ENCODE measurements around the gene LIMS2.
A peak's percentile ranks its signal among the peaks of the same experiment; 100 is the strongest.

LIMS2 gene

DNA sequence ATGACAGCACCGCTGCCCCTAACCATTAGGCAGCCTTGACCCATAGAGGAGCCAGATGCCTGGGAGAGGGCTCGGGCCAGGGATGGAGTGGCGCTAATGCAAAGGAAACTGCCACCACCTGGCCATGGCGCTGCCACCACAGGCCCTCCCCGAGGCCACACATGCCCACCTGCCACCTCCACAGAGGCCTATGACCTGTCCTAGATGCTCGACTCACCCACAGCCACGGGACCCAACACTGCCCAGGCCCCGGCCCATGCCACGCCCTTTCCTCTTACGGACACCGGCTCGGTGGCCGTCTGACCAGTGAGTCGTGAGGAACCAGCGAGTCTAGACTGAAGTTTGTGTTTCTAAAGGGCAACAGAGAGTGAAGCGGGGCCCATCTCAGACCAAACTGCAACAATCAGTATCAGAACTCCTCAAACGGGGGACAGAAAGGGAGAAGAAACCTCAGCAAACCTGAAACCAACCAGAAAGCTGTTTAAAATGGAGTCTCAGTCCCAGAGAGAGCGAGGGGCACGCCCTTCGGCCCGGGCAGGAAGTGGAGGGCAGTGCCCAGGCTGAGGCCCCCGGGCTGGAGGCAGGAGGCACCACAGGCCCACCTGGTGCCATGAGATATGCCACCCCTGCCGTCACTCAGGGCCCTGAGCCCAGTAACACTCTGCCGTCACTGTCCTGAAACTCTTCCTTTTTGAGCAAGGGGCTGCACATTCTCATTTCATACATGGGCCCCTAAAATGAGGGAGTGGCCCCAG, 28.7 kb downstream of the LIMS2 start:
- no peak for DNase-seq (ENCODE audit: low read depth, low spot score)

DNA sequence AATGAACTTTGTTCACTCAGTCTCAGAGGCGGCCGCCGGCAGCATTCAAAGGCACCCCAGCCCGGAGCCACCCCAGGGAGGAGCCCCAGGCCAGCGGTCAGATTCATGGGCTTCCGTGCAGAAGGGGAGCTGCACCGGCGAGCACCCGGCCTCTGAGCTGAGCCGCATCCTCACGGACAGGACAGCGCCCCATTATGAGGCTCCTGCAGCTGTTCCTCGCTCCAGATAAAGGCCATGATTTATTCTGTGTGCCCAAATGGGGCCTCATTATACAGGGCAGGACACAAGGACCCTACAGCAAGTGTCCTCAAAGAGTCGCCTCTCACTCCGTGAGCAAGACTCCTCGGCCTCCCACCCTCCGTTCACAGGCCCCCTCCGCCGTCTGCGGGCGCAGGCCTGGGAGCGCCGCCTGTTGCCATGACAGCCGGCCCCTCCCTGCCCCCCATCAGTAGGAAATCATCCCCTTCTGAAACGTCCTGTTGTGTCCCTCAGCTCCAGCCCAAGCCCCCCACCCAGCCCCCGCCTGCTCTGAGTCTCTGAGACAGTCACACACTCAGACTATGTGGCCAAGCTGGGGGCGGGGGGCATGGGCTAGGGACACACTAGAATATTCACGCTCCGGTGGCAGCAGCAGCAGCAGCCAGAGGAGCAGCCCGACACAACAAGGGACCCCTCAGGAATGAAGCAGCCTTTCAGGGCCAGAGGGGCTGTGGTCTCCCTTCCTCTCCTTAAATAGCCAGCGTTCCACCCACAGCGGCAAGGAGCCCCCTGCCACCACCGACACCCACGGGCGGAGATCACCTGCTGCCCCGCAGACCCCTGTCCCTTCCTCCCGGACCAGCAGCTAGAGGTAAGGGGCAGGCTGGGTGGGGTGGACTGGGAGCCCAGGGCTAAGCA, 29.7 kb downstream of the LIMS2 start, which contains the start of gene GPR17:
Gene GPR17, plus strand, starts transcription at position 759 of the 897 bp plus-strand sequence. CDS start 4,583 bp downstream, outside the sequence.
- DNase-seq (ENCODE audit: low read depth, low spot score), result no peak

DNA sequence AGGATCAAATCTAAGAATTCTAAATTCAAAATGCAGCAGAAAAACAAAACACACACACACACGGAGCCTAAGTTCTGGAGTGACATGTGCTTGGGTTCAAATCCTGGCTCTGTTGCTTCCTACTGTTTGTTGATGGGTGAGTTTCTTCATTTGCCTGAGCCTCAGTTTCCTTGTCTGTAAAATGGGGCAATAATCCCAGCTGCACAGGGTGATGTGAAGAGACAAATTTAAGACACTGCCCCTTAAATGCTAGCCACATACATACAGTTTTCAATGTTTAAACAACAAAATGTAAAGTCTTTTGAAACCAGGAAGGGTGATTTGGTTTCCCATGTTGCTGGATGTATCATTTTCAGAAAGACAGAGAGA, 30.3 kb downstream of the LIMS2 start:
- no peak for DNase-seq (ENCODE audit: low read depth, low spot score)

DNA sequence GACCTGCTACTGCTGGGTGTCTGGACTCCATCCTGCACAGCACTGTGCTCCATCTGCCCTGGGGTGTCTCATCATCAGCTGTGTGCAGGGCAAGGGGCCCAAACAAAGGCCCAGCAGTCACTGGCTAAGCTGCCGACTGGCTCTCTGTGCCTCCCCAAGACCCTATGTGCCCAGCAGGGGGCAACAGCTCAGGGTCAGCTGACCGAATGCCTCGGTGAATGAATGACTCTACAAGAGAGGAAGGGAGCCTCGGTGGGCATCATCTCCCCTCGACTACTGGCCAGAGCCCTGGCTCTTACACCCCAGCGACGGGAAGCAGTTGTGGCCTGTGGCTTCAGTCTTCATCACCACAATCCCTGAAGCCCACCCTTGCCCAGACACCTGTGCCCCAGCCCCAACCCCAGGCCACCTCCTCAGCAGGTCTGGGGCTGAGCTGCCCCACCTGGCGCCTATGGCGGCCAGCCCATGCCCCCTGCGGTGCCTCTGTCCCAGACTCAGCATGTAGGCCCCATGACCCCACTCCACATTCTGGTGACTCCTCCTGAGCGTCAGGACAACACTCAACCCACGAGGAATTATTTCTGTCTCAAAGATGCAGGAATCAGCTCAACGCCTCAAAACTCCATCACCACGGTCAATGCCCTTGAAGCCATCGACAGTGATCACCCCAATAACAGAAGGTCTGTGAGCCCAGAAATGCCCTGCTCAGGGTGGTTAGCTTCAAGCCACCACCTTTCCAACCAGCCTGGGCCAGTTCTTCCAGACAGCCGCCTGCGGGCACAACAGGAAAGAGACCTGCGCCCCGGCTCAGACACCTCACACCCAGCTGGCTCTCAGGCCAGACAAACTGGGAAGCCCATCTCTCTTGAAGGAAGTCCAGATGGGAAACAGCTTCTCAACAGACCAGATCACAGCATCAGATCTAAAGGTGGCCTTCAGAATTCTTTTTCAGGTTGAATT, 31.0 kb downstream of the LIMS2 start:
- DNase-seq (ENCODE audit: low read depth, low spot score), result no peak

DNA sequence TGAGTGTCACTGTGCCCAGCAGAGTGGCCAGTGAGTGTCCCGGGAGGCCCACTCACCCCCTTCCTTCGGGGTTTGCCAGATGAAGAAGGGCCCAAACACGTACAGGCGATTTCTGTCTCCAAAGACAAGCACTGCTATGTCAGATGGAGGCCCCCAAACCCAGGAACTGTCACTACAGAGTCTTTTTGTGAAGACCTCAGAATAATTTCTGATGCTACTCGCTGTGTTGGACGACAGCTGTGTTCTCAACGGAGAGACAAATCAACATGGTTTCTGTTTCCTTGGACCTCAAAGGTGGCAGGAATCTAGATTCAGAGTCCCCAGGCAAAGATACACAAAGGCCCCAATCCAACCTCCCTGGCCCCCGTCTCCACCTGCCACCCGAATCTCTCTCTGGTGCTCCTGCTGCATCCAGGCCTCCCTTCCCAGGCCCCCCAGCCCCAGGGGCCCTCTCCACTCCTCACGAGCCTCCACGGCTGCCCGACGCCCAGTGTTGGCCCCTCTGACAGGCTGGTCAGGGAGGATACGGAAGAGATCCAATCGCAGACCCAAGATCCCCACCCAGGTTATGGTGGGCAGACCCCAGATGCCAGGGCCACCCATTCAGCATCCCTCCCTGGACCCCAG, 31.8 kb downstream of the LIMS2 start:
- no peak for DNase-seq (ENCODE audit: low read depth, low spot score)

DNA sequence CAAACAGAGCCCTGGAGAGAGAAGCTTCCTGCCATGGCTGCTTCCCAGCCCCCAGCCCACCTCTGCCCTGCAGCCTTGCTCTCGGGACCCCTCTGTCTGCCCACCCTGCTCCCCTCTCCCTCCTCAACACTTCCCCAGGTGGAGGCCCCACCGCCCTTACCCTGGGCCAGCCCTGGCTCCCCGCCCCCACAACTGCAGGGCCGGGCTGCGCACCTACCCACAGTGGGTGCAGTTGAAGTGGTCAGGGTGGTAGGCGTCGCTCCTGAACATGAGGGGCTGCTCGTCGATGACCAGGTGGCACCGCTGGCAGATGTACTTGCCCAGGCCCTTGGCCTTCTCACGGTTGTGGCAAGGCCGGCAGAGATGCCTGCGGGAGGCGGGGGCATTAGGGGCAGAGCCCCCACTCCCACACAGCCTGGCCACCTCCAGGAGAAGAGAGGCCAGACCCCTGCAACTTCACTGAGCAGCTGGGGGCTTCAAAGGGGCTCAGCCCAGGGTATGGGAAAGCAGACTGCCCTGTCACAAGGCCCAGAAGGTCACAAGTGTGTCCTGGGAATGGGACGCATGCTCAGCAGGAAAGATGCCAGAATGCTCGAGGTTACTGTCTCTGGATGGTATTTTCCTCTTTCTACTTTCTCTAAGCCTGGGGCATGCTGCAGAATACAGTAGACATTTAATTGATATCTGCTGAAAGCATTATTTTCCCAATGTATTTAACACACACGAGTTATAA, 32.5 kb downstream of the LIMS2 start:
- DNase-seq (ENCODE audit: low read depth, low spot score), result no peak

DNA sequence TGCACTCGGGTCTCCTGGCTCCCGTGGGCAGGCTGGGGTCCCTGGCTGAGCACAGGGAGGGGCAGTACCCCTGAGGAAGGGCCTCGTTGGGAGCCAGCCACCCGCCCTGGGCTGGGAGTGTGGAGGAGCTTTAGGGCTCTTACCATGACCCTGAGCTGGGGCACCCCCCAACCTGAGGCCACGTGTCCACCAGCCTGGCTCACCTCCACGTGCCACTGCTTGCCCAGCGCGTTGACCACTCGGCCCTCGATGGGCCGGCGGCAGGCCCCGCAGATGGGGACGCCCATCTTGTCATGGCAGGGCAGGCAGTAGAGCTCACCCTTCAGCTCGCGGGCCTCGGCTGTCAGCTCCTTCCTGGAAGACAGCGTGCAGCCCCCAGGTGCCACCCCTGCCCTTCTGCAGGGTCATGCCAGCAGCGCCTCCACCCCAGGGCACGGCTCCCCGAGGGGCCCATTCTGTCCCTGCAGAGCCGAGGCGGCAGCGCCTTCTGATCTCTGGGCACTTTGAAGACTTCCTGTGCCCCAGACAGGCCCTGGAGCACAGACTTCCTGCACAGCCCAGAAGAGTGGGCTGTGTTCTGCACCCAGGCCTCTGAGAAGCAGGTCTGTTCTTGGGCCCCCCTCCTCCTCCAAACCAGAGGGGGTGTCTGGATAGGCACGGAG, 33.4 kb downstream of the LIMS2 start:
- no peak for DNase-seq (ENCODE audit: low read depth, low spot score)

DNA sequence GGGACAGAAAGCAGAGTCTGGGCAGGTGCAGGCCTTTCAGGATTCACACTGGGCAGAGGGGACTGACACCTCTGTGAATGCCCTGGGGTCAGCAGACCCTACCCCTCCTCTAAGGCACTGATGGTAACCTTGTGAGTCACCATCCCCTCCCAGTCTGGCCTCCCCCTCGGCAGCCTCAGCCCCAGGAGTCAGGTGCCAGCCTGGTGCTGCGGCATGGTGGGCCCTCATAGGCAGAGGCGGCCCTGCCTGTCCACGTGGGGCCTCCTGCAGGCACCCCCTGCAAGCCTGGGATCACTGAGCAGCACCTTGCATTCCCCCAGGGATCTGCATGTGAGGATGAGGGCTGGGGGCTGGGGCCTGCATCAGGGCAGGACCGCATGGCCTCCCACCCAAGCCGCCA, 34.2 kb downstream of the LIMS2 start:
- DNase-seq (ENCODE audit: low read depth, low spot score), result no peak

DNA sequence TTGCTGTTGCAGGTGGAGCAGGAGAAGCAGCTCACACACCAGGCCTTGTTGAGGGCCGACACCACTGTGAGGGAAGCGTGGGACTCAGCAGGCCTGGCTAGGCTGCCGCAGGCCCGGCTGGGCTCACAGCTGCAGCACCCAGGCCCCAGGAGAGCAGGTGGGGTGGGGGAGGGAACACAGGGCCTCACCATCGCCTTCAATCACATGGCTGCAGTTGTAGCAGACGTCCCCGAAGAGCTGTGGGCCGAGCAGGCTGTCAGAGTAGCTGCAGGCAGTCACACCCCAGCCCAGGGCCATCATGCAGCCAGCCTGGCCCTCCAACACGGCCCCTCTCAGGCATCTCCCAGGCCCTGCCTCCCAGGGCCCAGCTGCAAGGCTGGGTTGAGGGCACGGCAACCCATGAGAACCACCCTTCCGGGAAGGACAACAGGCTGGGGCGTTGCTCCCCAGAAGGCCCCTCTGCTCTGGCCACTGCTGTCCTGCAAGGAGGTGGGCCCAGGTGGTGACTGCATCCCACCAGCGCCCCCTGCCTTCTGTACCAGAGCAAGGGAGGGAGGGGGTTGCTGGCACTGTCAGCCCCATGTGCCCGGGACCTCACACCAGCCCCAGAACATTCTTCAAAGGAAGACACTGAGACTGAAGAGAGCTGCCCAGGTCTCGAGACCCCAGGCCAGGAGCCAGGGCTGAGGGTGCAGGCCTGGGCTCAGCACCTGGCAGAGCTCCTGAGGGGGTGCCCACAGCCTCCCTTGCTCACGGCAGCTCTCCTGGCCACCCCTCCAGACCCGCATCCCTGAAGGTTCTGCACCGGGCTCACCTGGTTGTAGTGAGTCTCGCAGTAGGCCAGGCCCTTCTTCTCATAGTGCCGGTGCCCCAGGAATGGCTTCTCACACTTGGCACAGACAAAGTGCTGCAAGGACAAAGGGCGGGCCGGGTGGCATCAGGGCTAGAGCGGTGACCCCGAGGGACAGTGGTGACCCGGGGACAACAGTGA, 35.0 kb downstream of the LIMS2 start:
- peak; percentile 68 for DNase-seq (ENCODE audit: low read depth, low spot score)

DNA sequence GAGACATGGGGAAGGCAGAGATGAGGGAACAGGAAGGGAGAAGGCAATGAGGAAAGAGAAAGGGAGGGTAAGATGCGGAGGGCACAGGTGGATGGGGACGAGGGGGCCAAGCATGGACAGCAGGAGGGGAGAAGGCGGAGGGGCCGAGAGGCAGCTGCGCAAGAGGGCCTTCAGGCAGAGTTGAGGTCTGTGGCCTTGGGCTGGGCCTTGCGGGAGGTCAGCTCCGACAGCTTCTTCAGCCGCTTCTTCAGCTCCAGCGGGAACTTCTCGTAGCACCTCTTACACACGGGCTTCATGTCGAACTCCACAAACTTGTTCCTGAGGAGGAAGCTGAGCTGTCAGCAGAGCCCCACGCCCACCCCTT, 36.2 kb downstream of the LIMS2 start:
- DNase-seq (ENCODE audit: low read depth, low spot score), result no peak

DNA sequence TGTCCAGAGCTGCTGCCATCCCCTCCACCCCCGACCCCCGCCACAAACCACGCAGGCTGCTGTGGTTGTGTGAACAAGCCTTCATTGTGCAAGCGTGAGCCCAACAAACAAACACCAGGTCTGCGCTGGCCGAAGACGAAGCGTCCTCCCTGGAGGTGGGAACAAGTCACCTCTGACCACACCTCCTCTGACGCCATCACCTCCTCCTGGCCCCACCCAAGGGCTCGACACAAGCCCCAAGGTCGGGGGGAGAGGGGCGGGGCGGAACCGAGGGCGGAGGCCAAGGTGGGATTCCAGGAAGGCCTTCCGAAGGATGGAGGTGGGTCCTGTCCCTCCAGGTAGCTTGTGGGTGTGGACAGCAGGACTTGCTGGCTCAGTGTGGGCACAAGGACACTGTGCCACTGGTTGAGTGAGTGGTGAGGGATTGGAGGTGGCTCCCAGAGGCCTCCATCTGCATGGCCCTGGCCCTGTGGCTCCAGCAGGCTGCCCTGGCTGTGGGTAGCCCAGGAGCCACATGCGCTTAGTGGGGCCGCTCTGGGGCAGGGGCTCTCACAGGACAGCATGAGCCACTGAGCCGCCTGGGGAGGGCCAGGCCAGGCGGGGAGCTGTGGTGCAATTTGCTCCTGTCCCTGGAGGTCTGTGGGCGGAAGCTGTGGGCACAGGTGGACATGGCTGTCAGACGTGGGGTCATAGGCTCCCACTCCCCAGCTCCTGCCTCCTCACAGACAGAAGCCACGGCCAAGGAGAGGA, 36.8 kb downstream of the LIMS2 start:
- DNase-seq (ENCODE audit: low read depth, low spot score), result peak; percentile 84

DNA sequence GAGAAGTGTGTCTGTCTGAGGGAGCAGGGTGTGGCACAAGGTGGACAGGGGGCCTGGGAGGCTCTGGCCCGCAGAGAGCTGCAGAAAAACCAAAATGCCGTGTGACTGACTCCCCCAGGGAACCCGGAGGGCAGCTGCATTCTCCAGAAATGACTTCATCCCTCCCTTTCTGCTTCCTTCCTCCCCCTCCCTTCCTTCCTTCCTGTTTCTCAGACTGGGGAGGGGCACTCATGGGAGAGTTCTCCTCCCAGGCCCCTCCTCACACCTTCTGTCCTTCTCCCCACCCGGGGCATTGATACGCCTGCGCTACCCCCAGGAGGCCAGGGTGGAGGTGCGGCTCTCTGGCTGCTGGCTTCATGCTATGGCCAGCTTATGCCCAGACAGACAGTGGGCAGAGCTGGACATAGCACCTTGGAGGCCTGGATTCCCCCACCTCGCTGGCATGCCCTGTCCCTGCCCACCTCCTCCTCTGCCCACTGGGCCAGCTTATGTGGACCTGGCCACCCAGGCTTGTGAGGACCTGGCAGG, 37.5 kb downstream of the LIMS2 start:
- DNase-seq (ENCODE audit: low read depth, low spot score), result peak; percentile 95

DNA sequence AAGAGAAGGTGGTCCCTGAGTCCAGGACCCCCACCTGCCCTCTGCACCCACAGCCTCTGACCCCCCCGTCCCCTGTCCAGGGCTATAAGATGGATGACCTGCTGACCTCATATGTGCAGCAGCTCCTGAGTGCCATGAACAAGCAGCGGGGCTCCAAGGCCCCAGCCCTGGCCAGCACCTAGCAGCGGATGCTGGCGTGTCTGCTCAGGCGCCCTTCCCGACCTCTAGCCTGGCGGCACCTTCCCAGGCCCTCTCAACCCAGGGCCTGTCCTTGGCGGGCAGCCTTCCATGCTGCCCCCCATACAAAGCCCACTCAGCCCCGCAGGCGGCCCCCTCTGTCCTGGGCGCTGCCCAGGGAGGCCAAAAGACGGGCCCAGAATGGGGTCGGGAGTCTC, 38.1 kb downstream of the LIMS2 start:
- DNase-seq (ENCODE audit: low read depth, low spot score), result no peak

DNA sequence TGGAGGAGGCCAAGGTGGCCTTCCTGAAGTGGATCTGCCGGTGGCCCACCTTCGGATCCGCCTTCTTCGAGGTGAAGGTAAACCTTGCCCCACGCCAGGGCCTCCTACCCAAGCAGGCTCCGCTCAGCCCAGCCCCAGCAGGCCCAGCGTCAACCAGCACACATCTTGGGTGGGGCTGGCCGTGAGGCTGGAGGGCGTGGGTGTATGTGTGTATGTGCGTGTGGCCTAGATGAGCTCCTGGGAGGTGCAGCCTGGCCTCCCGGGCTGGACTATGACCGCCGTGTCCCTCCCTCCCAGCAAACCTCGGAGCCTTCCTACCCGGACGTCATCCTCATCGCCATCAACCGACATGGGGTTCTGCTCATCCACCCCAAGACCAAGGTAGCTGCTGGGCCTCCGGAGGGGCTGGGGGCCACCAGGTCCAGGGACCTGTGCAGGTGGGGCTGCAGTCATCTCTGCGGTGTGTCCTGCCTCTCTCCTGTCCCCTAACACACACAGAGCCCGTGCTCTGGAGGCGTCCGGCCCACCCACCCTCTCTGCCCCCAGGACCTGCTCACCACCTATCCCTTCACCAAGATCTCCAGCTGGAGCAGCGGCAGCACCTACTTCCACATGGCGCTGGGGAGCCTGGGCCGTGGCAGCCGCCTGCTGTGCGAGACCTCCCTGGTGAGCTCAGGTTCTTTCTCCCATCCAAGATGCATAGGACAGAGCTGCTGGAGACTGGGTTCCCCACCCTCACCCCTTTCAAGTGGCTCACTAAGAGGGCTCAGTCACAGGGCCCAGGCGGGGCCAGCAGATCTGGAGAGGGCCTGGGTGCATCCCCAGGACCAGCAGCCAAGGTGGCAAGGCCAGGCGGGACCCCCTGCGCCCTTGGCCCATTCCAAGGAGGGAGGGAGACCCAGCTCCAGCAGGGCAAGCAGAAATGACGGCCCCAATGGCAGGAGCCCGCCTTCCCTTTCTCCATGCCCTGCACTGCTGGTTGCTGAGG, 38.8 kb downstream of the LIMS2 start:
- no peak for DNase-seq (ENCODE audit: low read depth, low spot score)

DNA sequence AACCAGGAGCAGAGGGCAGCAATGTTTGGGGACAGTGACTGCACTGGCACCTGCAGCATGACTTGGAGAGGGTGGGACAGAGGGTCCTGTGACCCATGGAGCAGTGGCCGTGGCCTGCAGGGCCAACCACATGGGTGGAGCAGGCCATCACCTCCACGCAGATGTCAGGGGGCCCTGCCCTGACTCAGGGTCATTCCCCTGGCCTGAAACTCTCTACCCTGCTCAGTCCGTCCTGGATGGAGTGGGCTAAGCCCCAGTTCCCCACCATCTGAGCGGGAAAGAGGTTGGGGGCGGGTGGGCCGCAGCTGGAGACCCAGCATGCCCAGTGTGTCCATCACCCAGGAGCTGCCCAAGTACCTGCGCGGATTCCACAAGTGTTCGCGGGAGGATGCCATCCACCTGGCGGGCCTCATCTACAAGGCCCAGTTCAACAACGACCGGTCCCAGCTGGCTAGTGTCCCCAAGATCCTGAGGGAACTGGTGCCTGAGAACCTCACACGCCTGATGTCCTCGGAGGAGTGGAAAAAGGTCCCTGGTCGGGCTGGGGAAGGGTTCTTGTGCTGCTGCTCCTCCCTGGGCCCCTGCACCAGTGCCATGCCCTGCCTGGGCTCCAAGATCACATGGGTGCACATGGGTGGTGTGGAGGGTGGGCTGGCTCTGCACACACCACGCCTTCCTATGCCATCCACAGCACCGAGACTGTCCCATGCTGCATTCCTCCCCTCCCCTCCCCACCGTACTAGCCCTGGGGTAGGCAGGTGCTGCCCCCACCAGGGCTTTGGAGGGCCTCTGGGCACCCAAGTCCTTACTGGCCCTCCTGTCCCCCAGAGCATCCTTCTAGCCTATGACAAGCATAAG, 39.7 kb downstream of the LIMS2 start:
- DNase-seq (ENCODE audit: low read depth, low spot score), result no peak
